ENCODE data around the gene ADARB2.

The ADARB2 gene

DNA sequence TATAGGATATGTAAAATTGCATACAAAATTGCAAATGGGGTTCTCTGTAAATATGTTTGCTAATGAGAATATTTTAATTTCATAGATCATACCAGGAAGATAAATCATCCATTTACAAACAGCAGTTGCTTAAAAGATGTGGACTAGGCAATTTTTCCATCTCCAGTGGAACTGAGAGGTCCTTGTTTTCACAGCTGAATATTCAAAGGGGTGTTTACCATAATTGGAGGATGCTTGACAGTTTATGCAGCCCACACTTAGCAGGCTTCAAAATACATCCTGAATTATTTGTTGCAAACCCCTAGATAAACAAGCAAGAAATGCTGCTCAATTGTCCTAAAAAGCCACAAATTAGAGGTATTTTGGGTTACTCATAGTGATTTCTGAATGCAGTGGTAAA, 69.9 kb downstream of the ADARB2 start:
- TF ChIP-seq, protein P1, sequence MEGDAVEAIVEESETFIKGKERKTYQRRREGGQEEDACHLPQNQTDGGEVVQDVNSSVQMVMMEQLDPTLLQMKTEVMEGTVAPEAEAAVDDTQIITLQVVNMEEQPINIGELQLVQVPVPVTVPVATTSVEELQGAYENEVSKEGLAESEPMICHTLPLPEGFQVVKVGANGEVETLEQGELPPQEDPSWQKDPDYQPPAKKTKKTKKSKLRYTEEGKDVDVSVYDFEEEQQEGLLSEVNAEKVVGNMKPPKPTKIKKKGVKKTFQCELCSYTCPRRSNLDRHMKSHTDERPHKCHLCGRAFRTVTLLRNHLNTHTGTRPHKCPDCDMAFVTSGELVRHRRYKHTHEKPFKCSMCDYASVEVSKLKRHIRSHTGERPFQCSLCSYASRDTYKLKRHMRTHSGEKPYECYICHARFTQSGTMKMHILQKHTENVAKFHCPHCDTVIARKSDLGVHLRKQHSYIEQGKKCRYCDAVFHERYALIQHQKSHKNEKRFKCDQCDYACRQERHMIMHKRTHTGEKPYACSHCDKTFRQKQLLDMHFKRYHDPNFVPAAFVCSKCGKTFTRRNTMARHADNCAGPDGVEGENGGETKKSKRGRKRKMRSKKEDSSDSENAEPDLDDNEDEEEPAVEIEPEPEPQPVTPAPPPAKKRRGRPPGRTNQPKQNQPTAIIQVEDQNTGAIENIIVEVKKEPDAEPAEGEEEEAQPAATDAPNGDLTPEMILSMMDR (conservative IDR thresholded peaks at IDR 0.05; ENCODE audit: control insufficient read depth, insufficient read depth, low read depth, low read length) = no peak

DNA sequence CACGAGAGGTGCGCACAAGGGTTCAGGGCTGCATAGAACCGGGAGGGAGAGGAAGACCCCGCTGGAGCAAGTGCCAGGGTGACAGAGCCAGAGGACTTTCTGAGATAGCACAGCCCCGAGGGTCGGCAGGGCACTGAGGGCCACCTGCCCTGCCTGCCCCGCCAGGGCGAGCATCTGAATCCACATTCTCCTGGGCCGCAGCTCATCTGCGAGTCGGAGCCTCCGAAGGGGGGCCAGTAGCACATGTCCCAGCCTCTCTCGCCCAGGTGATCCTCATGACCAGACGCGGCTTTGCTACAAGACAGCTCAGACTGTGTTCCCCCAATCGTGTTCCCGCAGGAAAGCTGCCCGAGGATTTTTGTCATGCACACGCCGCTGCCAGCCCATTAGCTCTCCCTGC, 71.2 kb downstream of the ADARB2 start:
- H3K4me3 ChIP-seq (ENCODE audit: control insufficient read depth, low read depth, low read length) = no peak overlapping the region
- DNase-seq (ENCODE audit: low read depth) = no peak
- TF ChIP-seq, protein P1 (conservative IDR thresholded peaks at IDR 0.05; ENCODE audit: control insufficient read depth, insufficient read depth, low read depth, low read length) = no peak

More for the DNA sequence above, 69.9 kb downstream of the ADARB2 start:
- no peak for DNase-seq (ENCODE audit: low read depth)
- no peak overlapping the region for H3K4me3 ChIP-seq (ENCODE audit: control insufficient read depth, low read depth, low read length)

DNA sequence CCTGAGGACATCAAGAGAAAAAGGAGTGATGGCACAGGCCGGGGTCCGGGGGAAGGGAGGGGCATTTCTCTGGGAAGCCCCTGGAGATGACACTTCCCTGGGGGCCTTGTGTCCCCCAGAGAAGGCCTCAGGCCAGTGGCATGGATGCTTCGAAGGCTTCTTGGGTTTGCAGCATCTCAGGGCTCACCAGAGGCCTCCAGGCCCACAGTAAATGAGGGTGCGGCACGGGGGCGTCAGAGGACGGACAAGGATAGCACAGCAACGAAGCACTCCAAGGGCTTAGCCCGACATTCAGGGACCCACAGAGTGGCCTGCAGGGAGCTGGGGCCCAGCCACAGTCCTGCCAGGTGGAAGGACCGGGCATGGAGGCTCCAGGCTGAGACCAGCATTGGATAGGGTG, 71.6 kb downstream of the ADARB2 start:
- TF ChIP-seq, protein P1 (conservative IDR thresholded peaks at IDR 0.05; ENCODE audit: control insufficient read depth, insufficient read depth, low read depth, low read length) = no peak
- DNase-seq (ENCODE audit: low read depth) = no peak
- H3K4me3 ChIP-seq (ENCODE audit: control insufficient read depth, low read depth, low read length) = no peak overlapping the region

DNA sequence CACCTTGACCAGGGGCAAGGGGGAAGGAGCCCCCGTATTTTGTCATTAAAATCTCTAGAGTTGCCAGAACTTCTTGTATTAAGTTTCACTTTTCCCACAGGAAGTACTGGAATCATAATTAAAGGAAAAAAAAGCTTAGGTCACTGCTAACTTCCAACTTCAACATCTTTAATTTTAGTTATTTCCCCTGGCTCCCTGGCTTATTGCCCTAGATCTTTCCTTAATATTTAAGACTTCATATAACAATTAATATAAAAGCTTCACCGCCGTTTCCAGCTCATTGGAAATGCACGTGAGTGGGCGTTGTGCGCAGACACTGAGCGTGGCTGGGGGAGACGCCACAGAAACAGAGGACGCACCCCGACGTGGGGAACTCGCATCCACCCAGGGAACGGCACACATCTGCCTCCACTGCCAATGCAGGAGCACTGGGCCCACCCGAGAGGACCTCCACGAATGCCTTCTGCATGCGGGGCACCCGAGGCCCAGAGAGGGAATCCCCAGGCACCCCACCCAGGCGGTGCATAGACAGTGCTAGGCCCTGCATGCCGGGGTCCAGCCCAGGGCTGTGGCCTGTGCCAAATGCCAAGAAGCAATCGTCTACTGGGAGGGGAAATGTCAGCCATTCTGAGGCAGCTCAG, 72.2 kb downstream of the ADARB2 start:
- no peak overlapping the region for H3K4me3 ChIP-seq (ENCODE audit: control insufficient read depth, low read depth, low read length)
- TF ChIP-seq, protein P1 (conservative IDR thresholded peaks at IDR 0.05; ENCODE audit: control insufficient read depth, insufficient read depth, low read depth, low read length) = no peak
- no peak for DNase-seq (ENCODE audit: low read depth)

DNA sequence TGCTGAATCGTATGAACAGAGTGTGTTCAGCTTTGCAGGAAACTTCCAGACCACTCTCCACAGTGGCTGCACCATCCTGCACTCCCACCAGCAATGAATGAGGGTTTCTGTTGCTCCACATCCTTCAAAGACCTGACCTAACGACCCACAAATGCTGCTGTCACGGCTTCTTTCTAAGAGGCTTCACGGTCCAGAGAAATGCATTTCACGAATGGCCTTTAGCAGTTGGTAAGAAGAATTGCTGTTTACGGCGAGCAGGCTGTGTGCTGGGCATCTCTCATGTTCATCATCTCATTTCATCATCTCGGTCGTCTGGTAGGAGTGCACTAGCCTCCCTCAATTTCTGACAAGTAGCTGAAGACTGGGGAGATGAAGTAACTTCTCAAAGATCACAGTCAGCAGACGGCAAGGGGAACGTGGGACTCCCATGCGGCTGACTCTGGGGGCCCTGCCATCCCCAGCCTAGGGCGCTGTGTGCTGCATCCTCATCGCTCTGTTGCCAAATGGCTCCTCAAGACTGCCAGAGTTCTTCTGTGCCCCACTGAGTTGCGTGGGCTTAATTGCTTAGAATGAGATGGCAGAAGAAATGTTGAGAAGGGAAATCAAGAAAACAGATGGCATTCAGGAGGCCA, 72.9 kb downstream of the ADARB2 start:
- DNase-seq (ENCODE audit: low read depth) = no peak
- TF ChIP-seq, protein P1 (conservative IDR thresholded peaks at IDR 0.05; ENCODE audit: control insufficient read depth, insufficient read depth, low read depth, low read length) = no peak
- no peak overlapping the region for H3K4me3 ChIP-seq (ENCODE audit: control insufficient read depth, low read depth, low read length)

DNA sequence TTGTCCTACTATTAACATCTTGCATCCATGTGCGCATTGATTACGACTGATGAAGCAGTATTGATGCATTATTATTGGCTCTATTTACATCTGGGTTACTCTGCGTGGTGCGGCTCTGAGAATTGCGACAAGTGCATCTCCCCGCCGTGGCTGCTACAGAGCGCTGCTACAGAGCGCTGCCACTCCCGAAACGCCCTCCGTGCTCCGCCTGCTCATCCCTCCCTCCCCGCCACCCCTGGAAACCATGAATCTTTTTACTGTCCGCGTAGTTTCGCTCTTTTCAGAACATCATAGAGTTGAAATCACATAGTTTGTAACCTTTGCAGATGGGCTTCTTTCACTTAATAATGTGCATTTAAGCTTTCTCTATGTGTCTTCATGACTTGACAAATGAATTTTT, 74.1 kb downstream of the ADARB2 start:
- TF ChIP-seq, protein P1 (conservative IDR thresholded peaks at IDR 0.05; ENCODE audit: control insufficient read depth, insufficient read depth, low read depth, low read length) = no peak
- no peak for DNase-seq (ENCODE audit: low read depth)
- H3K4me3 ChIP-seq (ENCODE audit: control insufficient read depth, low read depth, low read length) = no peak overlapping the region

Measured in fibroblast of mammary gland (primary cell).